Measurements from ENCODE around the gene NTRK3. TPM values are rescaled to one million over a fixed set of nuclear protein-coding genes. Genes with fewer than 3 reads are reported as not detected.
"Not testable (repeated sequence)": the region's sequence is repeated elsewhere in the genome, so short reads cannot be mapped to it uniquely, and the experiment has no call there.

NTRK3 gene
- total RNA-seq, 1 experiment from 2014 or later: not detected

- DNase-seq (ENCODE audit: unreplicated experiment): no peak
- H3K36me3 Mint-ChIP-seq (ENCODE audit: insufficient read depth, unreplicated experiment): no peaks in the 10 kb centered on the region
- no peak overlapping the region for H3K27ac Mint-ChIP-seq (ENCODE audit: low read depth, unreplicated experiment)
- intact Hi-C loops (cut with micrococcal nuclease): no loop called here
- H3K4me3 Mint-ChIP-seq (ENCODE audit: unreplicated experiment): no peak overlapping the region
- ChIA-PET POLR2A (no interaction called here), CTCF (no interaction called here)
- no TSS peak for BruUV-seq (replicated peaks)
- peaks cover 16% of the 10 kb centered on the region for H3K9me3 Mint-ChIP-seq (ENCODE audit: unreplicated experiment)
- no peaks in the 10 kb centered on the region for H3K4me1 Mint-ChIP-seq (ENCODE audit: insufficient read depth, unreplicated experiment)
- no peaks in the 10 kb centered on the region for H3K27me3 Mint-ChIP-seq (ENCODE audit: insufficient read depth, unreplicated experiment)
- no peak for TF ChIP-seq CTCF (IDR thresholded peaks at IDR 0.05; ENCODE audit: unreplicated experiment)
Measured at GRCh38 chr15:87846746-87847145, 409.8 kb downstream of the NTRK3 start.

- H3K27me3 Mint-ChIP-seq (ENCODE audit: insufficient read depth, unreplicated experiment): no peaks in the 10 kb centered on the region
- H3K9me3 Mint-ChIP-seq (ENCODE audit: unreplicated experiment): peaks cover 24% of the 10 kb centered on the region
- BruUV-seq (replicated peaks): no TSS peak
- no peaks in the 10 kb centered on the region for H3K36me3 Mint-ChIP-seq (ENCODE audit: insufficient read depth, unreplicated experiment)
- intact Hi-C loops (cut with micrococcal nuclease): no loop called here
- POLR2A ChIA-PET: no interaction called here
- no peak for DNase-seq (ENCODE audit: unreplicated experiment)
- no peak overlapping the region for H3K4me3 Mint-ChIP-seq (ENCODE audit: unreplicated experiment)
- no peaks in the 10 kb centered on the region for H3K4me1 Mint-ChIP-seq (ENCODE audit: insufficient read depth, unreplicated experiment)
- no peak overlapping the region for H3K27ac Mint-ChIP-seq (ENCODE audit: low read depth, unreplicated experiment)
- no peak for TF ChIP-seq CTCF (IDR thresholded peaks at IDR 0.05; ENCODE audit: unreplicated experiment)
- CTCF ChIA-PET: no interaction called here
Measured at GRCh38 chr15:87843312-87843711, 413.2 kb downstream of the NTRK3 start.

DNA sequence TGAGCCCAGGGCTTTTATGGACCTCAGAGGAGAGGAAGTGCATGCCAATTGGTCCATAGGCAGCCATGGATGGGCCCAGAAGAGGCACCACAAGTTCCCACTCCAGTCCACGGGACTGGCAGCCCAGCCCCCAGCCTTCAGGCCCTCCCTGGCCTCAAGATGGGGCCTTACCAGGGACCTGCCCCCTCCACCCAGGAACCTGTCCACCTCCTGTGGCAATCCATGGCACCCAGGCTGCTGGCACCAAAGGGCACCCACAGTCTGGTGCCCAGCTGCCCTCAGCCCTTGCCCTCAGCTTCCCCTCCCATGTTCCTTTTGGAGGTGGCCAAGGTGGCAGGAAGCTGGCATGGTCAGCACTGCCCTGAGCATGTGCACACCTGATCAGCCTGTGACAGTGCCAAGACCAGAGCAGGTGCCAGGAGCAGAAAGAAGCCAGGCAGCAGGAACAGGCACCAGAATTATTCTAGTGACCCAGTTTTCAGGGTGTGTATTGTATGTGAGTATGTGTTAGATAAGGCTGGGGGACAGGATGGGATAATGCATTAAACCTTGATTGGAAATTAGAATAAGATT lies 415.0 kb downstream of the NTRK3 start:
- BruUV-seq (replicated peaks): no TSS peak
- CTCF ChIA-PET: no interaction called here
- DNase-seq (ENCODE audit: unreplicated experiment): no peak
- H3K9me3 Mint-ChIP-seq (ENCODE audit: unreplicated experiment): peaks cover 24% of the 10 kb centered on the region
- no peaks in the 10 kb centered on the region for H3K4me1 Mint-ChIP-seq (ENCODE audit: insufficient read depth, unreplicated experiment)
- POLR2A ChIA-PET: no interaction called here
- no peak overlapping the region for H3K27ac Mint-ChIP-seq (ENCODE audit: low read depth, unreplicated experiment)
- no peaks in the 10 kb centered on the region for H3K27me3 Mint-ChIP-seq (ENCODE audit: insufficient read depth, unreplicated experiment)
- intact Hi-C loops (cut with micrococcal nuclease): no loop called here
- no peak overlapping the region for H3K4me3 Mint-ChIP-seq (ENCODE audit: unreplicated experiment)
- no peak for TF ChIP-seq CTCF (IDR thresholded peaks at IDR 0.05; ENCODE audit: unreplicated experiment)
- H3K36me3 Mint-ChIP-seq (ENCODE audit: insufficient read depth, unreplicated experiment): no peaks in the 10 kb centered on the region

DNA sequence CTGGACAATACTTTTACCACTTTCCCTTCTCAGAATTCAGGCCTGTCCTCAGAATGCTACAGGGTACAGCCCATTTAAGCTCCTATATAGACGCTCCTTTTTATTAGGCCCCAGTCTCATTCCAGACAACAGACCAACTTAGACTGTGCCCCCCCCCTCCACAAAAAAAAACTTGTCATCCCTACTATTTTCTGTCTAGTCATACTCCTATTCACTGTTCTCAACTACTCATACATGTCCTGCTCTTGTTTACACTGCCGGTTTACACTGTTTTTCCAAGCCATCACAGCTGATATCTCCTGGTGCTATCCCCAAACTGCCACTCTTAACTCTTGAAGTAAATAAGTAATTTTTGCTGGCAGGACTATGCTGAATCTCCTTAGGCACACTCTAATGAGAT lies 420.7 kb downstream of the NTRK3 start:
- CTCF ChIA-PET: interaction anchor here (0.6 kb wide), 1 partner anchor 8 kb away, joined by 3 read pairs; no protein-coding TSS in a partner anchor
- POLR2A ChIA-PET: not testable (repeated sequence)

DNA sequence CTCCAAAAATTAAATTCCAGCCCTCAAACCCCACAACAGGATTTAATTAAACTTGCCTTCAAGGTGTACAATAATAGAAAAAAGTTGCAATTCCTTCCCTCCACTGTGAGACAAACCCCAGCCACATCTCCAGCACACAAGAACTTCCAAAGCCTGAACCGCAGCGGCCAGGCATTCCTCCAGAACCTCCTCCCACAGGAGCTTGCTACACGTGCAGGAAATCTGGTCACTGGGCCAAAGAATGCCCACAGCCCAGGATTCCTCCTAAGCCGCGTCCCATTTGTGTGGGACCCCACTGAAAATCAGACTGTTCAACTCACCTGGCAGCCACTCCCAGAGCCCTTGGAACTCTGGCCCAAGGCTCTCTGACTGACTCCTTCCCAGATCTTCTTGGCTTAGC lies 423.2 kb downstream of the NTRK3 start:
- H3K9me3 Mint-ChIP-seq (ENCODE audit: unreplicated experiment): peaks cover 38% of the 10 kb centered on the region
- H3K27me3 Mint-ChIP-seq (ENCODE audit: insufficient read depth, unreplicated experiment); H3K4me1 Mint-ChIP-seq (ENCODE audit: insufficient read depth, unreplicated experiment); CTCF ChIA-PET; H3K27ac Mint-ChIP-seq (ENCODE audit: low read depth, unreplicated experiment); intact Hi-C loops (cut with micrococcal nuclease); H3K36me3 Mint-ChIP-seq (ENCODE audit: insufficient read depth, unreplicated experiment); POLR2A ChIA-PET; H3K4me3 Mint-ChIP-seq (ENCODE audit: unreplicated experiment); DNase-seq (ENCODE audit: unreplicated experiment); BruUV-seq (replicated peaks): not testable (repeated sequence)

More for the DNA sequence above, 420.7 kb downstream of the NTRK3 start:
- H3K36me3 Mint-ChIP-seq (ENCODE audit: insufficient read depth, unreplicated experiment); H3K4me1 Mint-ChIP-seq (ENCODE audit: insufficient read depth, unreplicated experiment); intact Hi-C loops (cut with micrococcal nuclease); H3K27ac Mint-ChIP-seq (ENCODE audit: low read depth, unreplicated experiment); H3K4me3 Mint-ChIP-seq (ENCODE audit: unreplicated experiment); BruUV-seq (replicated peaks); H3K27me3 Mint-ChIP-seq (ENCODE audit: insufficient read depth, unreplicated experiment); DNase-seq (ENCODE audit: unreplicated experiment): not testable (repeated sequence)
- H3K9me3 Mint-ChIP-seq (ENCODE audit: unreplicated experiment): peaks cover 38% of the 10 kb centered on the region

Data from MCF 10A (cell line).